WTC11 (cell line): ENCODE data around the gene BCL11A. TPM values are rescaled to one million over a fixed set of nuclear protein-coding genes. Genes with fewer than 3 reads are reported as not detected.

Experiments
- ATAC-seq: fragments of 200-7000 bp; cut with Tn5 transposase; 2 replicates; pipeline ENCODE4 v1.10.0; 2021; ENCODE audit warnings: mild to moderate bottlenecking, moderate library complexity
- CTCF ChIA-PET: fragments of 300-600 bp; sonication (Branson Sonifier 250); formaldehyde crosslinking; loops from one replicate; lab custom pipeline; 2021; ENCODE audit warnings: antibody characterized with exemption; lab: Charles Lee
- POLR2A ChIA-PET: fragments of 350-600 bp; sonication (Branson Sonifier 250); formaldehyde crosslinking; loops from one replicate; lab custom pipeline; 2021; ENCODE audit warnings: antibody characterized with exemption; lab: Charles Lee
- DNase-seq: peaks from one replicate; pipeline ENCODE4 v3.0.0; 2021; ENCODE audit warnings: low spot score
- H3K27ac Mint-ChIP-seq: 2 replicates; pipeline ENCODE4 v1.8.0; 2021; ENCODE audit warnings: mixed read lengths
- H3K27me3 Mint-ChIP-seq: 2 replicates; pipeline ENCODE4 v1.8.0; 2021; ENCODE audit warnings: low read depth, mild to moderate bottlenecking, moderate library complexity, mixed read lengths
- H3K36me3 Mint-ChIP-seq: 2 replicates; pipeline ENCODE4 v1.8.0; 2021; ENCODE audit warnings: mixed read lengths
- H3K4me1 Mint-ChIP-seq: 2 replicates; pipeline ENCODE4 v1.8.0; 2022; ENCODE audit warnings: mixed read lengths
- H3K4me3 Mint-ChIP-seq: 2 replicates; pipeline ENCODE4 v1.8.0; 2021; ENCODE audit warnings: mild to moderate bottlenecking, moderate library complexity, mixed read lengths
- H3K9me3 Mint-ChIP-seq: 2 replicates; pipeline ENCODE4 v1.8.0; 2021; ENCODE audit warnings: mixed read lengths
- AFF4 ChIP-seq: sonication (generic); formaldehyde crosslinking; IDR thresholded peaks from 2 replicates; pipeline ENCODE4 v1.8.1; 2023; ENCODE audit warnings: mild to moderate bottlenecking, missing genetic modification reagents, borderline replicate concordance
- CDX4 ChIP-seq: fragments of 250-450 bp; sonication (Bioruptor Pico); IDR thresholded peaks from 2 replicates; pipeline ENCODE4 v1.9.0; 2021; ENCODE audit warnings: moderate library complexity, mild to moderate bottlenecking, inconsistent platforms, borderline replicate concordance
- E2F5 ChIP-seq: sonication (generic); formaldehyde crosslinking; IDR thresholded peaks from 2 replicates; pipeline ENCODE4 v1.8.1; 2022; ENCODE audit warnings: mild to moderate bottlenecking, moderate library complexity, missing genetic modification reagents
- EMX1 ChIP-seq: fragments of 250-450 bp; sonication (Bioruptor Pico); IDR thresholded peaks from 2 replicates; pipeline ENCODE4 v1.8.0; 2021; ENCODE audit warnings: mild to moderate bottlenecking
- FOXK1 ChIP-seq: sonication (generic); formaldehyde crosslinking; IDR thresholded peaks from 2 replicates; pipeline ENCODE4 v1.8.0; 2022; ENCODE audit warnings: mild to moderate bottlenecking, moderate library complexity, missing genetic modification reagents
- IRF1 ChIP-seq: sonication (generic); formaldehyde crosslinking; IDR thresholded peaks from 2 replicates; pipeline ENCODE4 v1.8.0; 2023; ENCODE audit warnings: missing genetic modification reagents
- JAZF1 ChIP-seq: fragments of 250-450 bp; sonication (Bioruptor Pico); IDR thresholded peaks from 2 replicates; pipeline ENCODE4 v1.9.0; 2021; ENCODE audit warnings: moderate library complexity, mild to moderate bottlenecking, inconsistent platforms
- SMAD4 ChIP-seq: sonication (generic); formaldehyde crosslinking; IDR thresholded peaks from 2 replicates; pipeline ENCODE4 v1.8.0; 2022; ENCODE audit warnings: mild to moderate bottlenecking, missing genetic modification reagents
- ZNF317 ChIP-seq: sonication (generic); formaldehyde crosslinking; IDR thresholded peaks from 2 replicates; pipeline ENCODE4 v1.8.1; 2023; ENCODE audit warnings: low read depth, mild to moderate bottlenecking, moderate library complexity, missing genetic modification reagents, borderline replicate concordance
- ZNF423 ChIP-seq: fragments of 250-450 bp; sonication (Bioruptor Pico); IDR thresholded peaks from 2 replicates; pipeline ENCODE4 v2.1.2; 2022; ENCODE audit warnings: mild to moderate bottlenecking, moderate library complexity
- ZNF512 ChIP-seq: sonication (generic); formaldehyde crosslinking; IDR thresholded peaks from 2 replicates; pipeline ENCODE4 v1.8.1; 2022; ENCODE audit warnings: missing genetic modification reagents, borderline replicate concordance
- ZNF671 ChIP-seq: fragments of 250-450 bp; sonication (Bioruptor Pico); IDR thresholded peaks from 2 replicates; pipeline ENCODE4 v1.8.0; 2021; ENCODE audit warnings: mild to moderate bottlenecking
- total RNA-seq: library from RNA; stranded (reverse); gene quantifications from 3 replicates; pipeline ENCODE4 v1.2.3, GENCODE V29; 2021
- TF ChIP-seq, protein P1 (sequence below): sonication (generic); formaldehyde crosslinking; IDR thresholded peaks from 2 replicates; pipeline ENCODE4 v1.8.0; 2022; ENCODE audit warnings: mild to moderate bottlenecking, missing genetic modification reagents
- TF ChIP-seq, protein P2 (sequence below): fragments of 250-450 bp; sonication (Bioruptor Pico); conservative IDR thresholded peaks from 2 replicates; pipeline ENCODE4 v1.9.0; 2021; ENCODE audit warnings: mild to moderate bottlenecking

Gene BCL11A
- total RNA-seq, 1 experiment from 2014 or later: 53.2 TPM

DNA sequence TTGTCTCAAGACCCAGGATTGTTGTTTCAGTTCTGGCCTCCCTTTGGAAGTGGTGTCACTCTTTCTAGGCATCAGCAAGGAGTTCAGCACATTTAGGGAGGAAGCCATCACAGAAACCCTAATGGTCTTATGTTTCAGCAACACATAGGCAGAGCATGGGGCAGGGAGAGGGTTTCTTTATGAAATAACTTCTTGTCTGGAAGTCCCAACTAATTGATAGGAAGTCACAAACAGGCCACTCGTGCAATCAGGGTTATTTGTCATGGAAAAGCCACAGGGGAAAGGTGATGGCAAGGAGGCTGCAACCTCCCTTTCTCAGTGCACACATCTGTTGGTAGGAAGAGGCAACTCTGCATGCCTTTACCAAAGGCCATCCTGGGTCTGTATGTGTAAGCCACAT lies 103.0 kb downstream of the BCL11A start:
- Mint-ChIP-seq H3K4me1 (peaks cover 58% of the 10 kb centered on the region), H3K27me3 (no peaks in the 10 kb centered on the region), H3K36me3 (no peaks in the 10 kb centered on the region), H3K9me3 (no peaks in the 10 kb centered on the region), H3K27ac (no peak overlapping the region), H3K4me3 (no peak overlapping the region)
- DNase-seq (no peak), ATAC-seq (no peak)
- POLR2A ChIA-PET: no interaction called here
- CTCF ChIA-PET: interaction anchor here (1.3 kb wide), 1 partner anchor 11 kb away, joined by 5 read pairs; no protein-coding TSS in a partner anchor
- no peak for TF ChIP-seq EMX1 (CRISPR knock-in tag)
- TF ChIP-seq, all 79 proteins: peak for 0

GRCh38 chr2:60447943-60448342 lies 105.5 kb downstream of the BCL11A start:
- CTCF ChIA-PET: interaction anchor here (1.9 kb wide), 1 partner anchor 8 kb away, joined by 13 read pairs; no protein-coding TSS in a partner anchor
- H3K27ac Mint-ChIP-seq: no peak overlapping the region

DNA sequence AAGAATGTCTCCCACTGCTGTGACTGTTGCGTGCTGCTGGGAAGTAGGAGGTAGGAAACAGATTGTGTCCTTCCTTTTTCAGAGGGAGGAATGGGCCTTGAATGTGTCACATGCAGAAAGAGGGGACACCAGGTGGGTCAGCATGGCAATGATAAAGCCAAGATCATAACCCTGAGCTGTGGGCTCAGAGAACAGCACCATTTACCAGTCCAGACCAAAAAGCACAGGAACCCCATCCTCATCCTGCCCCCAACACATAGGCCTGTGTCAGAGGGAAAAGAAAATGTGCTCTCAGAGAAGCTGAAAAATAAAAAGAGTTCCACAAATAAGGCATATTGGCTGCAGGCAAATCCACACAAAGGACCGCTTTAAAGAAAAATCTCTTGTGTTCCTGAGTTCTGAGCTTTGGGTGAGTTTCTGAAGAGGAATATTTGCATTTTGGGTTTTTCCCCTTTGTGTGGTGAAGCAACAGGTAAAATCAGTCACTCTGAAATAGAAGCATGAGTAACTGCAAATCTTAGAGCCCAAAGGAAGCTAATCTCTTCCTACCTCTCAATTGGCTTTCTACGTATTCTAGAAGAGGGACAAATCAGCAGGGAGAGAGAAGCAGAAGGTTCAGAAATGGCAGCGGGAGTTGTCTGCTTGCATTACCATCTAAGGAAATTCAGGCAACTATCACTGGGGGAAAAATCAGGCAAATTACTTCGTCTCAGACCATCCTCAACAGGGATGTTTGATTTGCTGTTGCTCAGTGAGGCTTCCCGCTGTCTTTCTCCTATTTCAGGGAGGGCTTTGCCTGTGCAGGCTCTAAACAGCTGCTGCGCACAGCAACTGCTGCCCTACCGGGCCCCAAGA lies 106.8 kb downstream of the BCL11A start:
- peaks cover 19% of the 10 kb centered on the region for H3K27me3 Mint-ChIP-seq
- no peak overlapping the region for H3K27ac Mint-ChIP-seq
- no peak for DNase-seq
- no peak overlapping the region for H3K4me3 Mint-ChIP-seq
- ChIA-PET POLR2A (no interaction called here), CTCF (interaction anchor here (0.6 kb wide), 1 partner anchor 10 kb away, joined by 3 read pairs; no protein-coding TSS in a partner anchor)
- no peaks in the 10 kb centered on the region for H3K9me3 Mint-ChIP-seq
- no peaks in the 10 kb centered on the region for H3K36me3 Mint-ChIP-seq
- ATAC-seq: no peak
- peaks cover 35% of the 10 kb centered on the region for H3K4me1 Mint-ChIP-seq
- TF ChIP-seq JAZF1 (CRISPR knock-in tag) (no peak), ZNF512 (no peak), CDX4 (no peak), FOXK1 (CRISPR knock-in tag) (no peak), SMAD4 (CRISPR knock-in tag) (no peak), E2F5 (CRISPR knock-in tag) (no peak), ZNF423 (CRISPR knock-in tag) (no peak), ZNF671 (no peak)
- TF ChIP-seq, protein P1, sequence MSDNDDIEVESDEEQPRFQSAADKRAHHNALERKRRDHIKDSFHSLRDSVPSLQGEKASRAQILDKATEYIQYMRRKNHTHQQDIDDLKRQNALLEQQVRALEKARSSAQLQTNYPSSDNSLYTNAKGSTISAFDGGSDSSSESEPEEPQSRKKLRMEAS (CRISPR knock-in tag): no peak

More at GRCh38 chr2:60447943-60448342, 105.5 kb downstream of the BCL11A start:
- Mint-ChIP-seq H3K27me3 (peaks cover 12% of the 10 kb centered on the region), H3K4me3 (no peak overlapping the region)
- no peak for ATAC-seq
- no peak for DNase-seq
- TF ChIP-seq EMX1 (CRISPR knock-in tag): no peak
- TF ChIP-seq AFF4 (CRISPR knock-in tag): no peak
- TF ChIP-seq IRF1 (CRISPR knock-in tag): no peak
- no peak for TF ChIP-seq ZNF317 (CRISPR knock-in tag)
- TF ChIP-seq, protein P2, sequence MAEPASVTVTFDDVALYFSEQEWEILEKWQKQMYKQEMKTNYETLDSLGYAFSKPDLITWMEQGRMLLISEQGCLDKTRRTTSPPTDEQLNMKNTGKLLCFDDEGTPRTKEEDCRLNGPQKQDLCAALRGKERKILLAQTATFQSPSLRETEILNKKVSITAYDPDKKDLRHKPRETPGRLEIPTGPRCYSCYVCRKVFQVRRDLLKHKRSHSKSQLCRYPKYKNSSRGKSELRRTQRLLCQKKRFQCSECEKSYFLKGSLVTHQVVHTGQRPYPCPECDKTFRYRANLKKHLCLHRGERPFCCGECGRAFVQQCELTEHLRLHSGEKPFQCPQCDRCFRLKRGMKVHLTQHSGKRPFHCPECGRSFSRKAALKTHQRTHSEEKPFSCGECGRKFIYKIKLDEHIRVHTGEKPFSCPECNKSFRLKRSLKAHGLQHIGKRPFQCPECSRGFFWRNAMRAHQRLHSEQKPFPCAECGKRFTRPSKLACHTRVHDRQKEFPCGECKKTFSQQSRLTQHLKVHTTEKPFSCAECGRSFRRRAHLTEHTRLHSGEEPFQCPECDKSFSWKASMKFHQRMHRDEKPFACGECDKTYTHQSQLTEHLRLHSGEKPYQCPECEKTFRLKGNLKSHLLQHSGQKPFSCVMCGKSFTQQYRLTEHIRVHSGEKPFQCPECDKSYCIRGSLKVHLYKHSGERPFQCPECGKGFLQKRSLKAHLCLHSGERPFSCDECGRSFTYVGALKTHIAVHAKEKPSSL (CRISPR knock-in tag): no peak
- TF ChIP-seq, all 79 proteins: peak for 0
- Mint-ChIP-seq H3K36me3 (no peaks in the 10 kb centered on the region), H3K9me3 (no peaks in the 10 kb centered on the region), H3K4me1 (peaks cover 43% of the 10 kb centered on the region)
- POLR2A ChIA-PET: no interaction called here
